ENCODE data around the gene PF4V1.

- no peak for TF ChIP-seq POLR2A (IDR thresholded peaks at IDR 0.05)
- no peak for TF ChIP-seq CTCF (IDR thresholded peaks at IDR 0.05)
- no peak for TF ChIP-seq EP300 (IDR thresholded peaks at IDR 0.05)
These were observed 11.9 kb downstream of the PF4V1 start for GRCh38 chr4:73864961-73865360.
